HL-60 (cell line): ENCODE measurements around the gene HTR2C.

Experiments
- DNase-seq, 2 experiments: peaks; one replicate each; pipeline ENCODE4 v3.0.0-alpha.2; 2010 to 2020; ENCODE audit warnings: low read depth in 1 of 2, low spot score in 1 of 2
- H3K27ac ChIP-seq: fragments of 250-450 bp; sonication (Bioruptor Pico); replicated peaks from 2 replicates; pipeline ENCODE4 v1.5.1; 2020; ENCODE audit warnings: mild to moderate bottlenecking, moderate library complexity
- H3K27me3 ChIP-seq: fragments of 250-450 bp; sonication (Bioruptor Pico); 2 replicates; pipeline ENCODE4 v1.5.1; 2021; ENCODE audit warnings: mild to moderate bottlenecking, moderate library complexity; ENCODE audit not compliant: insufficient read depth, poor library complexity, severe bottlenecking
- H3K4me3 ChIP-seq: replicated peaks from 2 replicates; pipeline ENCODE4 v1.5.1; 2011; ENCODE audit warnings: mild to moderate bottlenecking, control low read depth, low read length; ENCODE audit not compliant: insufficient read depth
- CTCF ChIP-seq: IDR thresholded peaks from one replicate; pipeline ENCODE4 v1.5.1; 2011; ENCODE audit warnings: low read length, control low read depth, inconsistent platforms; ENCODE audit not compliant: insufficient read depth
- GABPA ChIP-seq: IDR thresholded peaks from 2 replicates; pipeline ENCODE4 v1.6.1; 2012; ENCODE audit warnings: low read depth
- POLR2AphosphoS5 ChIP-seq: IDR thresholded peaks from 2 replicates; pipeline ENCODE4 v1.6.1; 2012; ENCODE audit warnings: low read depth
- REST ChIP-seq: IDR thresholded peaks from 2 replicates; pipeline ENCODE4 v1.6.1; 2012; ENCODE audit warnings: low read depth; ENCODE audit not compliant: insufficient replicate concordance
- SPI1 ChIP-seq: IDR thresholded peaks from 2 replicates; pipeline ENCODE4 v1.6.1; 2012; ENCODE audit warnings: low read depth, mild to moderate bottlenecking, borderline replicate concordance

Gene HTR2C

GRCh38 chrX:114905251-114905650, 321.4 kb downstream of the HTR2C start:
- H3K4me3 ChIP-seq: no peak overlapping the region
- no peaks in the 10 kb centered on the region for H3K27me3 ChIP-seq
- no peak for DNase-seq
- no peak for TF ChIP-seq CTCF
- no peak for TF ChIP-seq SPI1
- TF ChIP-seq GABPA: no peak
- TF ChIP-seq REST: no peak
- TF ChIP-seq POLR2AphosphoS5: no peak
- no peak overlapping the region for H3K27ac ChIP-seq

- H3K27ac ChIP-seq: no peak overlapping the region
- no peak for TF ChIP-seq POLR2AphosphoS5
- TF ChIP-seq GABPA: no peak
- no peak for TF ChIP-seq CTCF
- TF ChIP-seq REST: no peak
- TF ChIP-seq SPI1: no peak
- no peaks in the 10 kb centered on the region for H3K27me3 ChIP-seq
- DNase-seq: no peak
- H3K4me3 ChIP-seq: no peak overlapping the region
Measured at GRCh38 chrX:114906984-114907510, 323.2 kb downstream of the HTR2C start.

- TF ChIP-seq SPI1 (no peak), POLR2AphosphoS5 (no peak), GABPA (no peak), CTCF (no peak), REST (no peak)
- no peak for DNase-seq
- Histone ChIP-seq H3K27me3 (no peaks in the 10 kb centered on the region), H3K27ac (no peak overlapping the region), H3K4me3 (no peak overlapping the region)
Measured at GRCh38 chrX:114924423-114924822, 340.5 kb downstream of the HTR2C start.
